HL-60 (cell line): ENCODE data around the gene DPAGT1.

Experiments used
- DNase-seq, 2 experiments: peaks; one replicate each; pipeline ENCODE4 v3.0.0-alpha.2; 2010 to 2020; ENCODE audit warnings: low read depth in 1 of 2, low spot score in 1 of 2
- H3K27ac ChIP-seq: fragments of 250-450 bp; sonication (Bioruptor Pico); replicated peaks from 2 replicates; pipeline ENCODE4 v1.5.1; 2020; ENCODE audit warnings: mild to moderate bottlenecking, moderate library complexity
- H3K27me3 ChIP-seq: fragments of 250-450 bp; sonication (Bioruptor Pico); 2 replicates; pipeline ENCODE4 v1.5.1; 2021; ENCODE audit warnings: mild to moderate bottlenecking, moderate library complexity; ENCODE audit not compliant: insufficient read depth, poor library complexity, severe bottlenecking
- H3K4me3 ChIP-seq: replicated peaks from 2 replicates; pipeline ENCODE4 v1.5.1; 2011; ENCODE audit warnings: mild to moderate bottlenecking, control low read depth, low read length; ENCODE audit not compliant: insufficient read depth
- CTCF ChIP-seq: IDR thresholded peaks from one replicate; pipeline ENCODE4 v1.5.1; 2011; ENCODE audit warnings: low read length, control low read depth, inconsistent platforms; ENCODE audit not compliant: insufficient read depth
- GABPA ChIP-seq: IDR thresholded peaks from 2 replicates; pipeline ENCODE4 v1.6.1; 2012; ENCODE audit warnings: low read depth
- POLR2AphosphoS5 ChIP-seq: IDR thresholded peaks from 2 replicates; pipeline ENCODE4 v1.6.1; 2012; ENCODE audit warnings: low read depth
- SPI1 ChIP-seq: IDR thresholded peaks from 2 replicates; pipeline ENCODE4 v1.6.1; 2012; ENCODE audit warnings: low read depth, mild to moderate bottlenecking, borderline replicate concordance
- TF ChIP-seq, protein P1 (sequence below): IDR thresholded peaks from 2 replicates; pipeline ENCODE4 v1.6.1; 2012; ENCODE audit warnings: low read depth; ENCODE audit not compliant: insufficient replicate concordance

DPAGT1 gene

DNA sequence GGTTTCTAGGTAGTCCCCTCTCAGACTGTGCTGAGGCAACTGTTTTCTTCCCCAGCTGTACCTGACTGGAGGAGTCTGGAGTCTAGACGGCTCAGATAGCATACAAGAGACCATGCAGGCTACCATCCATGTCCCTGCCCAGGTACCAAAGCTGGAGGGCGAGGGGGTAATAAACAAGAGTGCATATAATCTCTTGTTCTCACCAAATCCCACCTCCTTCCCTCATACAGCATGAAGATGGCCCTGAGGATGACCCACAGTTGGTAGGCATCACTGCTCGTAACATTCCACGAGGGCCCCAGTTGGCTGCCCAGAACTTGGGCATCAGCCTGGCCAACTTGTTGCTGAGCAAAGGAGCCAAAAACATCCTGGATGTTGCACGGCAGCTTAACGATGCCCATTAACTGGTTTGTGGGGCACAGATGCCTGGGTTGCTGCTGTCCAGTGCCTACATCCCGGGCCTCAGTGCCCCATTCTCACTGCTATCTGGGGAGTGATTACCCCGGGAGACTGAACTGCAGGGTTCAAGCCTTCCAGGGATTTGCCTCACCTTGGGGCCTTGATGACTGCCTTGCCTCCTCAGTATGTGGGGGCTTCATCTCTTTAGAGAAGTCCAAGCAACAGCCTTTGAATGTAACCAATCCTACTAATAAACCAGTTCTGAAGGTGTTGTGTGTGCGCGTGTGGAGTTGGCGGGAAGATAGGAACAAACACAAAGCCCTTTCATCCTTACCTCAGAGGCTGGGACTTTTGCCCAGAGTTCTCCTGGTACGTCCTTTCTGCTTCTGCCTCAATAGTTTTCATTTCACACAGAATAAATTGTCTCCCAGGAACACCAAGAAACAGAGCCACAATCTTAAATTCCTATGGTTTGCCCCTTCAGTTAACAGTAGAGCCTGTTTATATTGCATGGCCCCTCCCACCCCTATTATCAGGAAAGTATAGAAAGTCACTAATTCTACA is 8.5 kb downstream of the DPAGT1 start:
- Histone ChIP-seq H3K27ac (peak overlapping the region; percentile 92), H3K4me3 (peak overlapping the region; percentile 88), H3K27me3 (no peaks in the 10 kb centered on the region)
- DNase-seq = no peak
- TF ChIP-seq, protein P1, sequence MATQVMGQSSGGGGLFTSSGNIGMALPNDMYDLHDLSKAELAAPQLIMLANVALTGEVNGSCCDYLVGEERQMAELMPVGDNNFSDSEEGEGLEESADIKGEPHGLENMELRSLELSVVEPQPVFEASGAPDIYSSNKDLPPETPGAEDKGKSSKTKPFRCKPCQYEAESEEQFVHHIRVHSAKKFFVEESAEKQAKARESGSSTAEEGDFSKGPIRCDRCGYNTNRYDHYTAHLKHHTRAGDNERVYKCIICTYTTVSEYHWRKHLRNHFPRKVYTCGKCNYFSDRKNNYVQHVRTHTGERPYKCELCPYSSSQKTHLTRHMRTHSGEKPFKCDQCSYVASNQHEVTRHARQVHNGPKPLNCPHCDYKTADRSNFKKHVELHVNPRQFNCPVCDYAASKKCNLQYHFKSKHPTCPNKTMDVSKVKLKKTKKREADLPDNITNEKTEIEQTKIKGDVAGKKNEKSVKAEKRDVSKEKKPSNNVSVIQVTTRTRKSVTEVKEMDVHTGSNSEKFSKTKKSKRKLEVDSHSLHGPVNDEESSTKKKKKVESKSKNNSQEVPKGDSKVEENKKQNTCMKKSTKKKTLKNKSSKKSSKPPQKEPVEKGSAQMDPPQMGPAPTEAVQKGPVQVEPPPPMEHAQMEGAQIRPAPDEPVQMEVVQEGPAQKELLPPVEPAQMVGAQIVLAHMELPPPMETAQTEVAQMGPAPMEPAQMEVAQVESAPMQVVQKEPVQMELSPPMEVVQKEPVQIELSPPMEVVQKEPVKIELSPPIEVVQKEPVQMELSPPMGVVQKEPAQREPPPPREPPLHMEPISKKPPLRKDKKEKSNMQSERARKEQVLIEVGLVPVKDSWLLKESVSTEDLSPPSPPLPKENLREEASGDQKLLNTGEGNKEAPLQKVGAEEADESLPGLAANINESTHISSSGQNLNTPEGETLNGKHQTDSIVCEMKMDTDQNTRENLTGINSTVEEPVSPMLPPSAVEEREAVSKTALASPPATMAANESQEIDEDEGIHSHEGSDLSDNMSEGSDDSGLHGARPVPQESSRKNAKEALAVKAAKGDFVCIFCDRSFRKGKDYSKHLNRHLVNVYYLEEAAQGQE = no peak
- TF ChIP-seq POLR2AphosphoS5 = peak; percentile 21; the same call in 1 of the 2 replicates
- TF ChIP-seq CTCF = no peak
- TF ChIP-seq GABPA = no peak
- TF ChIP-seq SPI1 = no peak

DNA sequence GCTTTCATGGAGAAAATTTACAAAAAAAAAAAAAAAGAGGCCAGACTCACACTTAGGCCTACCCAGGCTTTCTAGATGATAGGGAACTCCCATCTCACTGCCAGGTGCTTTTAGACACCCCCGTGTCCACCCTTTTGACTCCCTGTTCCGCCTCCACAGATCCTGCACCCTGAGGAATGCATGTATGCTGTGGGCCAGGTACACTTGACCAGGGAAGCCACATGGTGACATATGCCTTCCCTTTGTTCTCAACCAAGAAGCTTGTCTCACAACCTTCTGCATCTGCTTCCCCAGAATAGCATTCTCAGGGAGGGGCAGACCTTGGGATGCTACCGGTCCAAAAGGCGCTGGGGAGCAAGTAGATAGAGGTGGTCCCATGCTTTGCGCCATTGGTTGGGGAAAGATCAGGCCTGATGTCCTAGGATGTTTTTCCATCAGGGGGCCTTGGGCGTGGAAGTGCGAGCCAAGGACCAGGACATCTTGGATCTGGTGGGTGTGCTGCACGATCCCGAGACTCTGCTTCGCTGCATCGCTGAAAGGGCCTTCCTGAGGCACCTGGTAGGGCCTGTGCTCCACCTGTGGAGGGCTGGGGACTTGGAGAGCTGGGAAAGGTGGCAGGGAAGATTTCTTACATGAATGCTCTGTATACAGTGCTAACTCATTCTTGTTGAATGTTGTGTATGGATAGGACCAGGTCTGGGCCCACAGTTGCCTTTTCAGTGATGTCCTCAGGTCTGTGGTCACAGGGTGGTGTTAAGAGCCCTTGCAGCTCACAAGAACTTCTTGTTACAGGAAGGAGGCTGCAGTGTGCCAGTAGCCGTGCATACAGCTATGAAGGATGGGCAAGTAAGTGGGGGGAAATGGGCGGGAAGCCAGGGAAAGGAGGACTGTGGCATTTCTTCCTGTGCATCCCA is 9.4 kb downstream of the DPAGT1 start:
- TF ChIP-seq CTCF (no peak), SPI1 (no peak), GABPA (no peak), POLR2AphosphoS5 (peak; percentile 38; the same call in 1 of the 2 replicates)
- TF ChIP-seq, protein P1 = no peak
- no peak overlapping the region for H3K27ac ChIP-seq

GRCh38 chr11:119091178-119091577 is 10.5 kb downstream of the DPAGT1 start:
- H3K27me3 ChIP-seq = no peaks in the 10 kb centered on the region
- H3K4me3 ChIP-seq = no peak overlapping the region
- no peak overlapping the region for H3K27ac ChIP-seq
- TF ChIP-seq, protein P1 = no peak
- TF ChIP-seq GABPA (no peak), SPI1 (no peak), CTCF (no peak), POLR2AphosphoS5 (peak; percentile 17; the same call in 1 of the 2 replicates)
- no peak for DNase-seq

More for the DNA sequence above, 9.4 kb downstream of the DPAGT1 start:
- peak in 1 of 2 experiments; percentile 53 for DNase-seq
- H3K4me3 ChIP-seq = peak overlapping the region; percentile 88
- no peaks in the 10 kb centered on the region for H3K27me3 ChIP-seq
